ENCODE results near the gene NDUFA3. TPM values are rescaled to one million over a fixed set of nuclear protein-coding genes. Genes with fewer than 3 reads are reported as not detected.

Gene NDUFA3
- total and polyA plus RNA-seq, 2 donors (not counting 3 experiments of a cell fraction or from before 2014, with no cell fraction given): 107 to 119 TPM

GRCh38 chr19:54128441-54128725, 25.7 kb downstream of the NDUFA3 start:
- dilution Hi-C loops (cut with MboI; ENCODE audit: extremely low pct_ligation_motif_present, low sequenced_read_pairs): no loop called here
- peaks cover 9 to 45% of the 10 kb centered on the region in 2 experiments for H3K36me3 ChIP-seq (ENCODE audit: control insufficient read depth in 2 of 2, extremely low read depth in 1 of 2, insufficient read depth in 2 of 2, low read length in 2 of 2)
- CTCF ChIA-PET: no interaction called here

More at GRCh38 chr19:54128441-54128725, 25.7 kb downstream of the NDUFA3 start:
- no TSS peak for BruUV-seq (replicated peaks)
- no peaks in the 10 kb centered on the region for H3K4me1 ChIP-seq (ENCODE audit: control insufficient read depth, extremely low read depth, insufficient read depth, low read length)
- no peaks in the 10 kb centered on the region for H3K9me3 ChIP-seq (replicated peaks; ENCODE audit: control insufficient read depth, insufficient read depth, low read length)
- no peak overlapping the region for H3K4me3 ChIP-seq (replicated peaks in 1 of 3; ENCODE audit: insufficient read depth in 1 of 3, low read depth in 1 of 3, low read length in 3 of 3)
- DNase-seq (ENCODE audit: low read depth, low spot score): no peak
- H3K79me2 ChIP-seq (ENCODE audit: control insufficient read depth, insufficient read depth, low read length): no peaks in the 10 kb centered on the region
- POLR2A ChIA-PET: no interaction called here
- no peaks in the 10 kb centered on the region for H3K27me3 ChIP-seq (ENCODE audit: control insufficient read depth in 2 of 2, insufficient read depth in 2 of 2, low read length in 2 of 2)
- H3K9me1 ChIP-seq (replicated peaks; ENCODE audit: control insufficient read depth, extremely low read depth, insufficient read depth, low read length): no peaks in the 10 kb centered on the region
- H4K20me1 ChIP-seq (replicated peaks; ENCODE audit: control insufficient read depth, extremely low read depth, insufficient read depth, low read length): no peaks in the 10 kb centered on the region
- H3K27ac ChIP-seq (ENCODE audit: insufficient read depth, low read depth, low read length): no peak overlapping the region
- H2AFZ ChIP-seq (ENCODE audit: low read depth, low read length): no peak overlapping the region
- FAIRE-seq: no peak
- intact Hi-C loops (cut with micrococcal nuclease): no loop called here
- H3K4me2 ChIP-seq (ENCODE audit: insufficient read depth, low read length): no peak overlapping the region
- TF ChIP-seq POLR2A (IDR thresholded peaks at IDR 0.05; ENCODE audit: low read depth, low read length): no peak
- TF ChIP-seq CTCF (IDR thresholded peaks at IDR 0.05; ENCODE audit: extremely low read depth in 1 of 2, insufficient read depth in 1 of 2, low read depth in 1 of 2, low read length in 2 of 2): no peak
- no peak for TF ChIP-seq MYC (IDR thresholded peaks at IDR 0.05; ENCODE audit: low read depth, low read length)
- no peak for TF ChIP-seq JUN (IDR thresholded peaks at IDR 0.05; ENCODE audit: borderline replicate concordance, insufficient read depth, insufficient read length, low read depth)
- TF ChIP-seq FOS (IDR thresholded peaks at IDR 0.05; ENCODE audit: borderline replicate concordance, insufficient read depth, low read length): no peak
- TF ChIP-seq MAX (IDR thresholded peaks at IDR 0.05; ENCODE audit: insufficient read depth, insufficient read length): no peak
- no peak for TF ChIP-seq EZH2 (IDR thresholded peaks at IDR 0.05; ENCODE audit: borderline replicate concordance, low read depth, low read length, severe bottlenecking)
- no peak for TF ChIP-seq POLR2AphosphoS5 (IDR thresholded peaks at IDR 0.05; ENCODE audit: insufficient read depth, low read depth, low read length)
- no peak for TF ChIP-seq GATA2 (IDR thresholded peaks at IDR 0.05; ENCODE audit: insufficient read depth, insufficient read length, low read depth, low read length)
- H3K9ac ChIP-seq (replicated peaks; ENCODE audit: extremely low read depth, insufficient read depth, low read length): no peak overlapping the region

Data from endothelial cell of umbilical vein (primary cell).